GM18517 (cell line): ENCODE data around the gene PRDM16.

Experiments
- ATAC-seq: cut with Tn5 transposase; IDR thresholded peaks from one replicate; pipeline ENCODE4 v1.9.1; 2021; ENCODE audit warnings: mild to moderate bottlenecking, moderate library complexity; ENCODE audit not compliant: unreplicated experiment

The PRDM16 gene

DNA sequence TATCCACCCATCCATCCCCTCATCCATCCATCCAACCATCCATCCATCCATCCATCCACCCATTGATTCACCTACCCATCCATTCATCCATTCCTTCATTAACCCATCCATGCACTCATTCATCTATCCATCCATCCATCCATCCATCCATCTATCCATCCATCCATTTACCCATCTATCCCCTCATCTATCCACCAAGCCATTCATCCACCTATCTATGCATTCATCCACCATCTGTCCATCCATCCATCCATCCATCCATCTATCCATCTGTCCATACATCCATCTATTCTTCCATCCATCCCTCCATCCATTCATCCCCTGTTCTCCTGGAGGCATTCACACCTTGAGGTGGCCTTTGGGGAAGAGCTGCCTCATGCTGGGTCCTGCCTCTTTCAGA is 107.0 kb downstream of the PRDM16 start:
- ATAC-seq: no peak

DNA sequence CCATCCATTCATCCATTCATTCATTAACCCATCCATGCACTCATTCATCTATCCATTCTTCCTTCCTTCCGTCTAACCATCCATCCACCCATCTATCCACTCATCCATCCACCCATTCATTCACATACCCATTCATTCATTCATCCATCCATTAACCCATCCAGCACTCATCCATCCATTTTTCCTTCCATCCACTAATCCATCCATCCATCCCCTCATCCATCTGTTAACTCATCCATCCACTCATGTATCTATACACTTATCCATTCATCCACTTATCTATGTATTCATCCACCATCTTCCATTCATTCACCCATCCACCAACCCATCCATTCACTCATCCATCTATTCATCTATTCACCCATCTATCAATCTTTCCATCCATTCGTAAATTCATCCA is 107.8 kb downstream of the PRDM16 start:
- no peak for ATAC-seq

DNA sequence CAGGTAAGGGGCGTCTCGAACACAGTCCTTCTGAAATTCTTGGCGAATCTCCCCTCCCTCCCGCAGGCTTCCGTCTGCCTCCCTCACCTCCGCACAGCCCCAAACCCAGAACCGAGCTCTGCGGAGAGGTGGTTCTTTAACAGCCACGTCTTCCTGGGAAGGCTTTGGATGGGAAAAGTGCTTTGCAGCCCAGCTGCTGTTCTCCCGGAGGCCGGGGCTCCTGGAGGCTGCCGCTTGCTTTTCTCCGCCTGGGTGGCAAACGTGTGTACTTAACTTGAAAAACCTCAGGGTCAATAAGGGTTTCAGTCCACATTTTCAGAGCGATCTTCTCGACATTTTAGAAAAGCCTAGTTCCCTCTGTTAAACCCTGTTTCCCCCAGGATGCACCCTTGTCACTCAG is 109.3 kb downstream of the PRDM16 start:
- ATAC-seq: no peak

DNA sequence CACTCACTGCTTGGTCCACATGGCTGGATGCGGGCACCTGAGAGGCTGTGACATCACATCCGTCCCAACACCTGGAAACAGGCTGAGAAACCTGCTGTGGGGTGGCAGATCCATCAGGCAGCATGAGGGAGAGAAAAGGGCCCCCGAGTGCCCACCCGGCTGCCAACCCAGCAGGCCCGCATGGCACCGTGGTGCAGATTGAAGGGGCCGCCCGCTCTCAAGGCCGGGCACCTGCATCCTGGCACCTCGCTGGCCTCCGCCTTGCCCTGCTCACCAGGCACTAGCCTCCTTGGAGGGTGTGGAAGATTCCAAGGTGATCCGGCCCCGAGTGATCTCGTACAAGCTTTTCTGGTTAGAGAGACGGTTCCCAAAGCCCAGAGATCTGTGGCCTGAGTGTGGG is 110.5 kb downstream of the PRDM16 start:
- ATAC-seq: no peak

DNA sequence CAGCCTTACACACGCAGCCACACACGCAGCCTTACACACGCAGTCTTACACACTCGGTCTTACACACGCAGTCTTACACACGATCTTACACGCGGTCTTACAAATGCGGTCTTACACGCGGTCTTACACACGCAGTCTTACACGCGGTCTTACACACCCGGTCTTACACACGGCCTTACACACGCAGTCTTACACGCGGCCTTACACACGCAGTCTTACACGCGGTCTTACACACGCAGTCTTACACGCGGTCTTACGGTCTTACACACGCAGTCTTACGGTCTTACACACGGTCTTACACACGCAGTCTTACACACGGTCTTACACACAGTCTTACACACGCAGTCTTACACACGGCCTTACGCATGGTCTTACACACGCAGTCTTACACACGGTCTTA is 111.9 kb downstream of the PRDM16 start:
- ATAC-seq: no peak

DNA sequence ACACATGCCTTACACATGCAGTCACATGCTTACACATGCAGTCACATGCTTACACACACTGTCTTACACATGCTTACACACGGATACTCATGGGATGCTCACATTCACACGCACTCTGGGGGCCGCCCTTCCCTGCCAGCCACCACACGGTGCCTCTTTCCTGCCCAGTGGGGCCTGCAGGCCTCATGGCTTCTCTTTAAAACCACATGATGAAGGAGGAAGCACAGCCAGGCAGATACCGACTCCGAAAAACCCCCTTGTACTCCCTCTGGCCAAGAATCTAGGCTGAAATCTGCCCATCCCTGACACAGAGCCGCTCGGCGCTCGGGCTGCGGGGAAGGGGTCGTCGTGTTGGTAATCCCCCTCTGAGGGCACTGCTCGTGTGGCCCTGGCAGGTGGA is 113.0 kb downstream of the PRDM16 start:
- no peak for ATAC-seq

DNA sequence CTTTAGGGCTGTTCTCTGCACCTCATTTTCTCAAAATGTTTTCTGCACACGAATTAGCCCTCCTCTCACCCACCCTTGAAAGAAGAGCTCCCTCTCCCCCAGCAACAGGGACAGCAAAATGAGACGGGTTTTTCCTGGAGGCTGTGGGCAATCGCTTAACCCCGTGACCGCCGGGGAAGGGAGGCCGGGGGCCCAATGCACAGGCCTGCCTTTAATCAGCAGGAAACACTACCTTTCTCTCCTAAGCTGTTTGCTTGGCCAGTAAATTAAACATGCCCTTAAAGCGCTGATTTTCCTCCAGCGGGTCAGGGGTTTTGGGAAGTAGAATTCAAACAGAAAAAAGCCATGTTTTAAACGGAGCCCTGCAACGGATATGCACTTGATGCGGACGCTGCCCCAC is 114.4 kb downstream of the PRDM16 start:
- ATAC-seq: no peak

DNA sequence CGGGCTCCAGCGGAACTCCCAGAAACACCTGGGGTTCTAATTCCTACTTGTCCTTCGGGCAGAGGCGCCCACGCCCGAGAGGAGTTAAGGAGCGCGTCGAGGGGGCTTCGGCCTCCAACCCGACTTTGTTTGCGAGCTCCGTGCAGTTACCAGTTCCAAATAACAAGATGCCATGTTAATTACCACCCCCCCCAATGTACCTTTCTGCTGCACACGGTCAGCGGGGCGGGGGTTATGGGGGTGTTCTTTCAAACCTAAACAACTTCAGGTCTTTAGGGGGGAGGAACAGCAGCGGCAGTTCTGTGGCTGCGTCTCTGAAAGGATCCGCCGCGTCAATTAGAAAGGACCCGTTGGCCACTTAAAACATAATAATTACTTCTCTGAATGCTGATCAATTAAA is 114.8 kb downstream of the PRDM16 start:
- ATAC-seq: no peak

DNA sequence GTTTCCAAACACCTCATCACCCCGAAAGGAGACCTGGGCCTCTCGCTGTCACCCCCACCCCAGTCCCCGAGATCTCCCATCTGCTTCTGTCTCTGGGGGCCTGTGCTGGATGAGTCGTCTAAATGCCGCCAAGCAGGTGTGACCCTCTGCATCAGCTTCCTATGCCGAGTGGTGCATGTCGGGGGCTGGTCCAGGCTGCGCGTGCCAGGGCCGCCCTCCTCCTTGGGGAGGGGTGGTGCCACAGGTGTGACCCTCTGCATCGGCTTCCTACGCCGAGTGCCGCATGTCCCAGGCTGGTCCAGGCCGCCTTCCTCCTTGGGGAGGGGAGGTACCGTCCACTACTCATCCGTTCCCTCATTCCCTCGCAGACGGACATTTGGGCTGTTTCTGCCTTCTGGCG is 115.7 kb downstream of the PRDM16 start:
- ATAC-seq: no peak

DNA sequence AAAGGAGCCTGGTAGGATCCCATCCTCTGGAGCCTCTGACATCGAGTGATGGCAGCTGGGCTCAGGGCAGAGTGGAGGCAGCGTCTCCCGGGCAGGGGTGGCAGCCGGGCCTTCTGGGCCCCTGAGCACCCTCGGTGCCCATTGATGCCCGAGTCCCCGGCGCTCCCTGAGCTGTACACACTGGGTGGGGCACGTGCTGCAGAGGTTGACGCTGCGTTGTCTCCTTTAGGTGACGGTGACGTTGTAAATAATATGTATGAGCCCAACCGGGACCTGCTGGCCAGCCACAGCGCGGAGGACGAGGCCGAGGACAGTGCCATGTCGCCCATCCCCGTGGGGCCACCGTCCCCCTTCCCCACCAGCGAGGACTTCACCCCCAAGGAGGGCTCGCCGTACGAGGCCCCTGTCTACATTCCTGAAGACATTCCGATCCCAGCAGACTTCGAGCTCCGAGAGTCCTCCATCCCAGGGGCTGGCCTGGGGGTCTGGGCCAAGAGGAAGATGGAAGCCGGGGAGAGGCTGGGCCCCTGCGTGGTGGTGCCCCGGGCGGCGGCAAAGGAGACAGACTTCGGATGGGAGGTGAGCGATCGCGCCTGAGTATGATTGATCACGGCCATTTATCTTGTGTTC is 117.0 kb downstream of the PRDM16 start:
- no peak for ATAC-seq

DNA sequence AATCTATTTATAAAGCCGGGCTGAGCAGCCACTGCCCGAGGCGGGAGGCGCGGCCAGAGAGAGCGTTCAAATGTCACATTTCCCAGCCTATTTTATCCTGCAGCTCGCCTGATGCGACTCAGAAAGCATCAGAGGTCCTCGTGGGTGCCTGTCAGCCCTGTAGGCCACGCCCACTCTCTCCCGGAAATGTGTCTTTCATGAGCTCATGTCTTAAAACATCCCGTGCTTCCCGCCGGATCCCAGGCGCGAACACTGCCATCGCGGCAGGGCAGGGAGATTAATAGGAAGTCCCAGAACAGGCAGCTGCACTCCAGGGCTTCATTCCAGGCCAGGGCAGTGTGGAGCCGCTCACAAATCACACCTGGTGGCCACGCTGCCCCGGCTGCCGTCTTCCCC is 117.5 kb downstream of the PRDM16 start:
- no peak for ATAC-seq

DNA sequence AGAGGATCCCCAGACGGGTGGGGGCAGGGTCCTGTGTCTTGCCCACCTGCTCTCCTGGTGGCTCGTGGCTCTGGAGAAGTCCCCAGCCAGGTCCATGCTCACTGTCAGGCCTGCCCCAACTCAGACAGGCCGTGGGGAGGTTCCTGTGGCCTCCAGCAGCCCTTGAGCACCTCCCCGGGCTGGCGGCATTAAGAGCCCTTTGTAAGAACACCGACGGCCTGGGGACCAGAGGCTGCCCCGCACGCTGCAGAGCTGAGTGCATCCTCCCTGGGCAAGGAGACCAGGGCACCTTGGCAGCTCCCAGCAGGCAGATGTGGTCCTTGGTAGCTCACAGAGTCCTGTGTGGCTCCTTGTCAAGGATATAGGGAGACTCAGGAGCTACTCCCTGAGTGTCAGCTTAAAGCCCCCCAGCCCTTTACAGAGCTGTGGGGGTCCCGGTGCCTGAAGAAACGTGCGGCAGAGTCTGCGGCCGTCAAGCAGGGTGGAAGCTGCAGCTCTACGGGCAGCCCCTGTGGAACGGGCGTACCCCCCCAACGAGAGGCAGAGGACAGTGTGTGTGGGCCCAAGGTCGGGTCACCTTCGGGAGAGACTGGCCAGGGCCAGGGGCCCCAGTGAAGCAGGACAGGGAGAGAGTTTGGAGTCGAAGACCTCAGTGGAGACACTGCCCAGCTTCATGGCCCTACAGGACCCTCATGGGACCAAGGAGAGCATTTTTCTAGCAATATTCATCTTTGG is 118.6 kb downstream of the PRDM16 start:
- no peak for ATAC-seq

DNA sequence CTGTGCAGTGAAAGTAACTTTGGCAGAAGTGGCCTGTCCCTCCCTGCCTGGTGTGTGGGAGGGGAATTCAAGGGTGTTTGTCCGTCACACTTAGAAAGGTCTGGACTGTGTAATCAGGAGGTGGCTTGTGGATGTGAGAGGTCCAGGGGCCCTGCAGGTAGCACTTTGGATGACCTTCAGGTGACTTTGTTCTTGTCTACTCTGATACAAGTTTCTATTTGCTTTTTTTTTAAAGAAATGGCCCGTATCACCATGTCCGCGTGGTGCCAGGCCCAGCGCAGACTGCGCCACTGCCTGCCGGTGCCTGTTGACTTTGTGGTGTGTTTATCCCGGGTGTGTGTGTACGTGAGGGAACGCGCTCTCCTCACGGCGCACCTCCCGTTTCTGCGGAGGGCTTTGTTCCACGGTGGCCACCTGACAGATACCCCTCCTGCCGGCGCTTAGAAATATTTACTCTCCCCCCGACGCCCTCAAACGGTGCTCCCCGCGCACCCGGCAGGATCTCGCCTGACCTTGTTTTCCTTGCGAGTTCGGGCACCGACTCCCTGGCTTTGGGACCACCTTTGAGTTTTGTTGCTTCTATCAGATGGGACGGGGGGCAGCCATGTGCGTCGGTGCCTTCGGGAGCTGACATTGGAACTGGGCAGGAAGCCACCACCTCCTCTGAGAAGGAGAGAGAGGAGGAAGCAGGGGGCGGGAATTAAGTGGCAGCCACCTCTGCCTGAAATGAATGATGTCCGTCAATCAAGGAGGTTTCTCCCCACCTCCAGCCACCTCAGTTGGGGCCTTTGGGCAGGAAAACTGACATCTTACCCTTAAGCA is 119.4 kb downstream of the PRDM16 start:
- ATAC-seq: no peak

DNA sequence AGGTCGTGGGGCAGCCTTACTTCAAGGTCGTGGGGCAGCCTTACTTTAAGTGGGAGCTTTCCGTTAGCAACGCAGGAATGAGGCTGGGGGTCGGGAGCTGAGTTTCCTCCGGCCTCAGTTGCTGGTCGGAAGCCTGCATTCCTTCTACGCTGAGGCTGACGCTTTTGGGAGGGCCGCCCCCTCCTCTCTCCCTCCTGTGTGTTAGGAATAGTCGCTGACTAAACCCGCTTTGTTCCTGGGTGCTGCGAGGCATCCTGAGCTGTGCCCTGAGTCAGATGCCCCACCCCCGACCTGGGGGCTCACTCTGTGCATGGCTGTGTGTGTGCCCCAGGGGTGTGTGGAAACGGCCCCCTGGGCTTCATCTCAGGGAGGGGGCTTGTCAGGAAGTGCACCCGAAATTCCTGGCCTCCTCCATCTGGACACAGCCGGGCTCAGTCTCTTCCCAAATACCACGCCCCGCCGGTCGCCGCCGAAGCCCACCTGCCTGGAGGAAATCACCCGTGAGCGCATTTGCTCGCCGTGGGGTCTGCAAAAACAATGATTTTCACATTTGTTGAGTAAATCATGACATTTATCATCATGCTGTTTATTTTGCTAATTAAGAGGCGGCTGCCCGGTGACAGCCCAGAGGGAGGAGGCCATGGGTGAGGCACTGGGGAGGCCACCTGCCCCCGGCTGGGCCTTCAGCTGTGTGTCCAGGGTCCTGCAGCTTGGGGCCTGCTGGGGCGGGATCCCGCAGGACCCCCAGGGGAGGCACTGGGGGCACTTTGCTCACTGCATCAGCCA is 121.4 kb downstream of the PRDM16 start:
- ATAC-seq: no peak

DNA sequence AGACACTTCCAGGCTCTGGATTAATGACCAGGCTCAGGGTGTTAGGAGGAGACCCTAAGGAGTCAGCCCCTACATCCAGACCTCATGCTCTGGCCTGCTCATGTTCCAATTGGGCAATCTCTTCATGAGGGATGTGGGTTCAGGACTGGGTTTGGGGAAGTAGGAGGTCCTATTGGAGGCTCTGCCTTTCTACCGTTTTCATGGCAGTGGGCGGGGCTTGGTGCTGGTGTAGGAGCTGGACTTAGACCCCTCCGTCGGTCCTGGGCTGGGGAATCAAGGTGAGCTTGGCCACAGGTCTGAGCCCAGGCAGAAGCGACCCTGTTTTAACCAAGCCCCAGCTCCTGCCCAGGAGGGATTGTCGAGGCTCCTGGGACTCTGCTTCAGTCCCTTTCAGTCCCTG is 123.4 kb downstream of the PRDM16 start:
- no peak for ATAC-seq

DNA sequence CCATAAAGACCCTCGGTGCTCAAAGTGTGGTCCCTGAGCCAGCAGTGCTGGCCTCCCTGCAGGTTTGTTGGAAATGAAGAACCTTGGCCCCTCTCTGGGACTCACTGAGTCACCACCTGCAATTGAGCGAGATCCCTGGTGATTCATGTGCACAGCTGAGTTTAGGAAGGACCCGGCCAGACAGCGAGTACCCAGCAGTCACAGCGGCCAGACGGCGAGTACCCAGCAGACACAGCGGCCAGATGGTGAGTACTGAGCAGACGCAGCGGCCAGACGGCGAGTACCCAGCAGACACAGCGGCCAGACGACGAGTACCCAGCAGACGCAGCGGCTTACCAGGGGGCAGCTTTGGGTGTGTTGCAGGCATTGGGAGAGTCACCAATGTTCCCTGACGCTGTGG is 123.8 kb downstream of the PRDM16 start:
- ATAC-seq: no peak

DNA sequence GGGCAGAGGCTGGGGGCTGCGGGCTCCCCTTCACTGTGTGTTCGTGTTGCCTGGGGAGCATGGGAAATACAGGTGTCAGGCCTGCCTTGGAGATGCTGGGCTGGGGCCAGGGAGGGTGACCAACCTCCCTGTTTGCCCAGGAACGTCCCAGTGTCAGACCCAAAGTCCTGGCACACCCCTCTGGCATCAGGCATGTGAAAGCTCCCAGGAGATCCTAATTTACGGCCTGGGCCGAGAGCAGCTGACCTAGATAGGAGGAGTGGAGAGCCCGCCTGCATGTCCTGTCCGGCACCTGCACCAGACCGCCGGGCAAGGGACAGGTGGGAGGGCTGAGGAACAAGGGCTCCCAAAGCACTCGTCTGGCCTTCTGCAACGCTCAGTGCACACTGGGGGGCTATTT is 124.8 kb downstream of the PRDM16 start:
- no peak for ATAC-seq

DNA sequence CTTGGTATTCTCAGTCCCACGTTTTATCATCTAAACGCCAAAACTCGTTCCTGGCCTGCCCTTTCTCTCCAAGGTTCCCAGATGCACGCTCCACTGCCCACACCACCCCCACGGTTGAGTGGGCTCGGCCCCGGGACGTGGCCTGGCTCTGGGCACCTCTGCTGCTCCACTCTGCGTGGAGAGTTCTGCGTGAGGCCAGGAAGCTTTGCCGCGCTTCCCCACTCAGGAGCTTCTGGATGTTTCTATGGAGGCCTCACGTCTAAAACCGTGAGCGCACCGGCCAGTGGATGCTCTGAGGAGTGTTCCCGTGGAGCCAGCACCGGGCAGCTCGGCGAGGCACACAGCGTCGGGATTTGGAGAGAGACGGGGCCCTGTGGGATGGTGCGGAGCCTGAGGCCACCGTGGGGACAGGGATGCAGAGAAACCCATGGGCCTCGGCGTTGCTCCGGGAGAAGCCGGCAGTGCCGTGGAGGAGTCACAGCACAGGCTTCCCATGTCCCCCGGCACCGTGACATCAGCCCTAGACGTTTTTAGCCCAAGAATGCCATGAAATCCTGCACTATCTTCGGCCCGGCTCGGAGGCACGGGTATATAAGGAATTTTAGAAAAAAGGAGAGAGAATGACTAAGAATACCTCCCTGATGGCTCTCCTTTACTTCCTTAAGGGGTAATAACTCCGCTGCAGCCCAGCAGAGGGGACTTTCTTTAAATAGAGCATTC is 125.9 kb downstream of the PRDM16 start:
- no peak for ATAC-seq

DNA sequence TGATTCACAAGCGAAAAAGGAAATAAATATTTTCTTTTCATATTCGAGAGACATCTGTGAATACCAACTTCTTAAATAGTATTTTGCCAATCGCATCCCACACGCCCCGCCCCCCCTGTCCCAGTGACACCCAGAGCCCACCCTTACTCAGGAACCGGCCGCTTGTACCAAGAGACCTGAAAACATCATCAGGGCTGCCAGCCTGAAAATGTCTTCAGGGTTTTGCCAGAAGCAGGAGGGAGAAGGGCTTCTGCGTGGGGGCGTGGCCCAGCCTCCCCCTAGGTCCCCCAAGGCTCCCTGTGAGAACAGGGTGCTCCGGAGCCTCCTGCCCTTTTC is 126.4 kb downstream of the PRDM16 start:
- ATAC-seq: no peak

DNA sequence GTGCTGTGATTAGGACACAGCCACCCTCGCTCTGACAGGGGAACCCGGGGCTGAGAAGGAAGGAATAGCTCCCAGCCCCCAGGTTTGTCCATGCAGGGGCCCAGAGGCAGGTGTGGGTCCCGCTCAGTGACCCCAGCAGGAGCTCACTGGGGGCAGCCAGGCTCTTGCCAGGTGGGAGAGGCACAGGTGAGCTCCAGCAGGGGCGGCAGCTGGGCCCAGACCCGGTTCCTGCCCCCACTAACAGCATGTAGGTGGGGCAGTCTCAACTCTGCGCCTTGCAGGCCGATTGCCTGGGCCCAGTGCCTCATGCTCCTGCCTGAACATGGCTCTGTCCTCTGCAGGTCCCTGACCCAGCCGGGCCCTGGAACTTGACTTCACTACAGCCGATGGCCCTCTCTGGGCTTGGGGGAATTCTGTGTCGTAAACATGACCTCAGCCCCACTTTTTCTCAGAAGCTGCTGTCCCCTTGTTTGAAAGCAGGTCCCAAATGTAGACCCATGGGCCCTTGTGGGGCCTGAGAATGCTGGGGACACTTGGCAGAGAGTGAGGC is 127.0 kb downstream of the PRDM16 start:
- no peak for ATAC-seq
